Trophoblast cell (in vitro differentiated cells and primary cell): Measurements from ENCODE around the gene C5orf15.
A peak's percentile ranks its signal among the peaks of the same experiment; 100 is the strongest.

Source experiments
- DNase-seq, 2 donors: peaks; one replicate each; pipeline ENCODE4 v3.0.0-alpha.2; 2016
- H2AFZ ChIP-seq: 2 replicates; pipeline ENCODE4 v1.6.1; 2013; ENCODE audit warnings: low read length, moderate library complexity, mild to moderate bottlenecking; ENCODE audit not compliant: insufficient read depth, poor library complexity
- H2AK5ac ChIP-seq: 2 replicates; pipeline ENCODE4 v1.6.1; 2013; ENCODE audit warnings: mild to moderate bottlenecking, low read length
- H2BK120ac ChIP-seq: 2 replicates; pipeline ENCODE4 v1.6.1; 2013; ENCODE audit warnings: low read length, mild to moderate bottlenecking, moderate library complexity; ENCODE audit not compliant: insufficient read depth, poor library complexity
- H2BK12ac ChIP-seq: 2 replicates; pipeline ENCODE4 v1.6.1; 2013; ENCODE audit warnings: mild to moderate bottlenecking, low read length, moderate library complexity
- H2BK5ac ChIP-seq: 2 replicates; pipeline ENCODE4 v1.6.1; 2013; ENCODE audit warnings: low read length, low read depth, moderate library complexity, mild to moderate bottlenecking; ENCODE audit not compliant: poor library complexity
- H3K14ac ChIP-seq: 2 replicates; pipeline ENCODE4 v1.6.1; 2013; ENCODE audit warnings: mild to moderate bottlenecking, low read length
- H3K18ac ChIP-seq: 2 replicates; pipeline ENCODE4 v1.6.1; 2013; ENCODE audit warnings: mild to moderate bottlenecking, low read length
- H3K23ac ChIP-seq: 2 replicates; pipeline ENCODE4 v1.6.1; 2013; ENCODE audit warnings: low read length
- H3K27ac ChIP-seq: 2 replicates; pipeline ENCODE4 v1.5.1; 2013; ENCODE audit warnings: low read depth, mild to moderate bottlenecking, inconsistent platforms, low read length, moderate library complexity
- H3K27me3 ChIP-seq: 2 replicates; pipeline ENCODE4 v1.6.1; 2013; ENCODE audit warnings: inconsistent platforms, mild to moderate bottlenecking, low read length, moderate library complexity; ENCODE audit not compliant: insufficient read depth
- H3K36me3 ChIP-seq, 2 experiments: 1 replicate in 1 of 2; 2 replicates in 1 of 2; pipeline ENCODE4 v1.6.1; 2013; ENCODE audit warnings: low read length in 2 of 2, mild to moderate bottlenecking in 2 of 2, moderate library complexity in 1 of 2; ENCODE audit not compliant: insufficient read depth in 2 of 2, control insufficient read depth in 1 of 2
- H3K4ac ChIP-seq: 2 replicates; pipeline ENCODE4 v1.6.1; 2013; ENCODE audit warnings: low read depth, mild to moderate bottlenecking, low read length, moderate library complexity
- H3K4me1 ChIP-seq, 2 experiments: 1 replicate in 1 of 2; 2 replicates in 1 of 2; pipeline ENCODE4 v1.6.1; 2013; ENCODE audit warnings: low read length in 2 of 2, mild to moderate bottlenecking in 2 of 2, moderate library complexity in 1 of 2; ENCODE audit not compliant: insufficient read depth in 2 of 2, control insufficient read depth in 1 of 2
- H3K4me2 ChIP-seq: 2 replicates; pipeline ENCODE4 v1.6.1; 2013; ENCODE audit warnings: inconsistent platforms, mild to moderate bottlenecking, low read length, moderate library complexity
- H3K4me3 ChIP-seq: 2 replicates; pipeline ENCODE4 v1.5.1; 2013; ENCODE audit warnings: mild to moderate bottlenecking, low read depth, low read length, inconsistent platforms
- H3K79me1 ChIP-seq: one replicate; pipeline ENCODE4 v1.6.1; 2013; ENCODE audit warnings: low read length
- H3K79me2 ChIP-seq: 2 replicates; pipeline ENCODE4 v1.6.1; 2013; ENCODE audit warnings: low read length, mild to moderate bottlenecking; ENCODE audit not compliant: control insufficient read depth, insufficient read depth, poor library complexity
- H3K9ac ChIP-seq: 2 replicates; pipeline ENCODE4 v1.6.1; 2013; ENCODE audit warnings: mild to moderate bottlenecking, low read length
- H3K9me3 ChIP-seq: 2 replicates; pipeline ENCODE4 v1.6.1; 2013; ENCODE audit warnings: low read depth, mild to moderate bottlenecking, control low read depth, inconsistent platforms, low read length; ENCODE audit not compliant: insufficient read depth
- H4K12ac ChIP-seq: 2 replicates; pipeline ENCODE4 v1.6.1; 2013; ENCODE audit warnings: low read depth, mild to moderate bottlenecking, low read length, moderate library complexity
- H4K8ac ChIP-seq: 2 replicates; pipeline ENCODE4 v1.6.1; 2013; ENCODE audit warnings: low read depth, mild to moderate bottlenecking, low read length, moderate library complexity
- H4K91ac ChIP-seq: one replicate; pipeline ENCODE4 v1.6.1; 2013; ENCODE audit warnings: low read depth, mild to moderate bottlenecking, low read length, moderate library complexity
- WGBS: extraction: QIAGEN DNeasy Blood & Tissue Kit; methylation state at CpG from one replicate; pipeline ENCODE4 v1.1.7; 2013; ENCODE audit warnings: missing lambda C conversion rate; ENCODE audit not compliant: insufficient read length, insufficient coverage; ENCODE audit errors: extremely low coverage; 5-methylcytosine and 5-hydroxymethylcytosine counted together

C5orf15 gene

GRCh38 chr5:133942614-133943474 is 25.6 kb downstream of the C5orf15 start:
- Histone ChIP-seq H3K9me3 (no peaks in the 10 kb centered on the region), H2BK12ac (no peak overlapping the region), H4K91ac (peak overlapping the region; percentile 10), H3K4me3 (no peak overlapping the region), H3K9ac (no peak overlapping the region), H3K18ac (no peak overlapping the region), H3K14ac (no peak overlapping the region), H4K12ac (no peak overlapping the region), H3K27ac (no peak overlapping the region), H2AK5ac (no peak overlapping the region), H3K79me2 (no peaks in the 10 kb centered on the region), H3K23ac (no peak overlapping the region), H3K4ac (no peak overlapping the region), H3K79me1 (no peaks in the 10 kb centered on the region), H2AFZ (no peak overlapping the region), H2BK5ac (no peak overlapping the region), H3K4me1 (peaks cover 0 to 3% of the 10 kb centered on the region in 2 experiments), H3K4me2 (no peak overlapping the region), H3K27me3 (no peaks in the 10 kb centered on the region), H4K8ac (no peak overlapping the region), H2BK120ac (no peak overlapping the region), H3K36me3 (no peaks in the 10 kb centered on the region)
- no CpG with 5 or more reads among the region's 11 CpGs for WGBS
- no peak for DNase-seq

DNA sequence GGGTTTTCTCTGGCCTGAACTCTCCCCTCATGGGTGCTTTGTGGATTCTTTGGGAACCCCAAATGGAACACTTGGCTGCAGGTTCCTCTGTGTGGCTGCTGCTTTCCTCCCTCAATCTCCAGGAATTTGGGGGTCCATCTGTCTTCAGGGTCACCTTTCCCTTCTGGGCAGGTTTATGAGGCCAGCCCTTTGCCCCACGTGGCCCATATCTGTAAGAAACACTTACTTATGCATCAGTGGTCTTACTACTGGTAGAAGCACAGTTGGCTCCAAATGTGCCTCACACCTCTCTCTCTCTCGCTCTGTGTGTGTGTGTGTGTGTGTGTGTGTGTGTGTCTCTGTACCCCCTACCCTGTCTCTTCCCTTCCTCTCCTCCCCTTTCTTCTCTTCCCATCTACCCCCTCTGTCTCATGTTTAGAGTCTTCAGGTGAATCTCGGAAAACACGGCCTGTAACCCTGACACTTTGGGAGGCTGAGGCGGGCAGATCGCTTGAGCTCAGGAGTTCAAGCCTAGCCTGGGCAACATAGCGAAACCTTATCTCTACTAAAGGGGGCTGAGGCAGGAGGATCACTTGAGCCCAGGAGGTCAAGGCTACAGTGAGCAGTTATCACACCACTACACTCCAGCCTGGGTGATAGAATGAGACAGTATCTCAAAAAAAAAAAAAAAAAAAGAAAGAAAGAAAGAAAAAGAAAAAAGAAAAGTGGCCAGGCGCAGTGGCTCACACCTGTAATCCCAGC is 26.8 kb downstream of the C5orf15 start:
- Histone ChIP-seq H3K9me3 (no peaks in the 10 kb centered on the region), H2AK5ac (no peak overlapping the region), H3K14ac (no peak overlapping the region), H3K4me3 (no peak overlapping the region), H4K12ac (no peak overlapping the region), H2BK5ac (no peak overlapping the region), H3K79me2 (no peaks in the 10 kb centered on the region), H3K4me1 (peaks cover 0 to 3% of the 10 kb centered on the region in 2 experiments), H2BK120ac (no peak overlapping the region), H2AFZ (no peak overlapping the region), H3K27me3 (no peaks in the 10 kb centered on the region), H3K36me3 (no peaks in the 10 kb centered on the region), H3K9ac (no peak overlapping the region), H3K18ac (no peak overlapping the region), H4K8ac (no peak overlapping the region), H3K4ac (no peak overlapping the region), H2BK12ac (no peak overlapping the region), H3K23ac (no peak overlapping the region), H3K4me2 (no peak overlapping the region), H3K79me1 (no peaks in the 10 kb centered on the region), H3K27ac (no peak overlapping the region), H4K91ac (no peak overlapping the region)
- WGBS = no CpG with 5 or more reads among the region's 8 CpGs
- DNase-seq = no peak

DNA sequence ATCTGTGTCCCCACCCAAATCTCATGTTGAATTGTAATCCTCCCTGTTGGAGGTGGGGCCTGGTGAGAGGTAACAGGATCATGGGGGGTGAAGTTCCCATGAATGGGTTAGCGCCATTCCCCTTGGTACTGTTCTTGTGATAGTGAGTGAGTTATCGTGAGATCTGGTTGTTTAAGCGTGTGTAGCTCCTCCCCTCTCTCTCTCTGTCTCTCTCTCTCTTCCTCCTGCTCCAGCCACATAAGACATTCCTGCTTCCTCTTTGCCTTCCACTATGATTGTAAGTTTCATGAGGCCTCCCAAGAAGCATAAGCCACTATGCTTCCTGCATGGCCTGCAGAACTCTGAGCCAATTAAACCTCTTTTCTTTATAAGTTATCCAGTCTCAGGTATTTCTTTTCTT is 28.8 kb downstream of the C5orf15 start:
- WGBS = no CpG with 5 or more reads among the region's 3 CpGs
- Histone ChIP-seq H3K4me2 (no peak overlapping the region), H2BK5ac (no peak overlapping the region), H3K9ac (no peak overlapping the region), H3K27ac (no peak overlapping the region), H2AFZ (no peak overlapping the region), H3K23ac (no peak overlapping the region), H4K91ac (no peak overlapping the region), H3K4me3 (no peak overlapping the region), H3K79me1 (no peaks in the 10 kb centered on the region), H4K12ac (no peak overlapping the region), H3K4ac (no peak overlapping the region), H3K4me1 (peaks cover 0 to 3% of the 10 kb centered on the region in 2 experiments), H3K9me3 (peaks cover 3% of the 10 kb centered on the region), H4K8ac (no peak overlapping the region), H3K79me2 (no peaks in the 10 kb centered on the region), H3K36me3 (no peaks in the 10 kb centered on the region), H2AK5ac (no peak overlapping the region), H3K18ac (no peak overlapping the region), H3K14ac (no peak overlapping the region), H2BK120ac (no peak overlapping the region), H3K27me3 (no peaks in the 10 kb centered on the region), H2BK12ac (no peak overlapping the region)
- no peak for DNase-seq

- Histone ChIP-seq H3K9ac (no peak overlapping the region), H3K4me2 (no peak overlapping the region), H3K79me2 (no peaks in the 10 kb centered on the region), H3K4ac (no peak overlapping the region), H2AK5ac (no peak overlapping the region), H3K27me3 (no peaks in the 10 kb centered on the region), H3K36me3 (no peaks in the 10 kb centered on the region), H3K9me3 (peaks cover 3% of the 10 kb centered on the region), H2BK120ac (no peak overlapping the region), H3K14ac (no peak overlapping the region), H3K27ac (no peak overlapping the region), H4K12ac (no peak overlapping the region), H3K79me1 (no peaks in the 10 kb centered on the region), H4K8ac (no peak overlapping the region), H3K23ac (no peak overlapping the region), H2BK5ac (no peak overlapping the region), H3K4me1 (peaks cover 0 to 3% of the 10 kb centered on the region in 2 experiments), H3K18ac (no peak overlapping the region), H2AFZ (no peak overlapping the region), H2BK12ac (no peak overlapping the region), H4K91ac (no peak overlapping the region), H3K4me3 (no peak overlapping the region)
- no CpG with 5 or more reads among the region's 3 CpGs for WGBS
- no peak for DNase-seq
Measured at GRCh38 chr5:133938929-133939328, 29.5 kb downstream of the C5orf15 start.
